SK-N-SH (cell line): ENCODE data around the gene ACTG2. TPM values are rescaled to one million over a fixed set of nuclear protein-coding genes. Genes with fewer than 3 reads are reported as not detected.

Experiments used
- CTCF ChIA-PET: fragments of 300-600, 350-600 bp; formaldehyde crosslinking; extraction: SDS; loops from one replicate; lab custom pipeline; 2021; lab: Yijun Ruan, JAX
- POLR2A ChIA-PET: fragments of 350-600 bp; sonication (Branson Sonifier 250); formaldehyde crosslinking; extraction: SDS; loops from one replicate; lab custom pipeline; 2020; ENCODE audit warnings: antibody characterized with exemption, inconsistent platforms; lab: Yijun Ruan, JAX
- DNase-seq: peaks from one replicate; pipeline ENCODE4 v3.0.0; 2012
- H2AFZ ChIP-seq: fragments of 200-600 bp; sonication (generic); 2 replicates; pipeline ENCODE4 v1.8.1; 2016; ENCODE audit warnings: antibody characterized with exemption, mild to moderate bottlenecking, low read depth
- H3F3A ChIP-seq: fragments of 200-600 bp; sonication (generic); replicated peaks from 2 replicates; pipeline ENCODE3; 2016; ENCODE audit warnings: antibody characterized with exemption, mild to moderate bottlenecking; ENCODE audit not compliant: insufficient read depth
- H3K27ac ChIP-seq, 2 experiments: fragments of 200-500 bp in 1 of 2; fragments of 200-600 bp in 1 of 2; sonication (Bioruptor generic) in 1 of 2; sonication (generic), shearing (Covaris generic) in 1 of 2; 2 replicates each; pipeline versions ENCODE4 v1.5.1 to v1.6.1; 2014 to 2016; ENCODE audit warnings: low read depth in 2 of 2, inconsistent platforms in 1 of 2, low read length in 1 of 2, mild to moderate bottlenecking in 1 of 2, mixed read lengths in 1 of 2
- H3K27me3 ChIP-seq: fragments of 200-600 bp; sonication (generic), shearing (Covaris generic); 2 replicates; pipeline ENCODE4 v1.6.1; 2016; ENCODE audit warnings: mixed run types; ENCODE audit not compliant: insufficient read depth
- H3K36me3 ChIP-seq, 2 experiments: fragments of 200-500 bp in 1 of 2; fragments of 200-600 bp in 1 of 2; sonication (Bioruptor generic) in 1 of 2; sonication (generic) in 1 of 2; replicated peaks in 1 of 2; 2 replicates each; pipeline versions ENCODE3 to v1.5.1; 2014 to 2016; ENCODE audit warnings: low read length in 1 of 2, mild to moderate bottlenecking in 1 of 2; ENCODE audit not compliant: insufficient read depth in 2 of 2, control insufficient read depth in 1 of 2
- H3K4me1 ChIP-seq, 2 experiments: fragments of 200-500 bp in 1 of 2; fragments of 200-600 bp in 1 of 2; sonication (Bioruptor generic) in 1 of 2; sonication (generic), shearing (Covaris generic) in 1 of 2; 2 replicates each; pipeline versions ENCODE4 v1.5.1 to v1.6.1; 2014 to 2016; ENCODE audit warnings: low read depth in 1 of 2, low read length in 1 of 2, mixed run types in 1 of 2; ENCODE audit not compliant: insufficient read depth in 2 of 2, control insufficient read depth in 1 of 2
- H3K4me2 ChIP-seq: fragments of 200-600 bp; sonication (generic), shearing (Covaris generic); 2 replicates; pipeline ENCODE4 v1.6.1; 2017; ENCODE audit warnings: mixed run types
- H3K4me3 ChIP-seq, 2 experiments: fragments of 200-500 bp in 1 of 2; fragments of 200-600 bp in 1 of 2; sonication (Bioruptor generic) in 1 of 2; sonication (generic), shearing (Covaris generic) in 1 of 2; 2 replicates each; pipeline versions ENCODE4 v1.5.1 to v1.8.1; 2014 to 2016; ENCODE audit warnings: low read depth in 2 of 2, inconsistent platforms in 1 of 2, low read length in 1 of 2, mild to moderate bottlenecking in 1 of 2, mixed read lengths in 1 of 2, moderate library complexity in 1 of 2
- H3K79me2 ChIP-seq: fragments of 200-600 bp; sonication (generic); 2 replicates; pipeline ENCODE4 v1.8.1; 2017; ENCODE audit warnings: mild to moderate bottlenecking; ENCODE audit not compliant: insufficient read depth
- H3K9ac ChIP-seq: fragments of 200-600 bp; sonication (generic); 2 replicates; pipeline ENCODE4 v1.6.1; 2017; ENCODE audit warnings: mixed run types
- H3K9me2 ChIP-seq: fragments of 200-600 bp; sonication (generic); 2 replicates; pipeline ENCODE4 v1.6.1; 2017; ENCODE audit warnings: mixed run types
- H3K9me3 ChIP-seq: fragments of 200-600 bp; sonication (generic); 2 replicates; pipeline ENCODE4 v1.6.1; 2017; ENCODE audit warnings: mixed run types, mild to moderate bottlenecking, moderate library complexity
- H4K20me1 ChIP-seq: fragments of 200-600 bp; sonication (generic); 2 replicates; pipeline ENCODE4 v1.6.1; 2017; ENCODE audit warnings: mild to moderate bottlenecking, mixed run types; ENCODE audit not compliant: insufficient read depth
- CTCF ChIP-seq: fragments of 200-600 bp; sonication (generic); IDR thresholded peaks from 2 replicates; pipeline ENCODE4 v1.6.1; 2017; ENCODE audit warnings: antibody characterized with exemption, mild to moderate bottlenecking, moderate library complexity
- EP300 ChIP-seq, 2 experiments: IDR thresholded peaks; 2 replicates each; pipeline versions ENCODE4 v1.4.0 to v1.6.1; 2012; ENCODE audit warnings: borderline replicate concordance in 1 of 2, low read depth in 1 of 2, low read length in 1 of 2
- EZH2phosphoT487 ChIP-seq: fragments of 200-600 bp; sonication (generic); IDR thresholded peaks from 2 replicates; pipeline ENCODE4 v1.6.1; 2017; ENCODE audit warnings: low read depth, mixed run types, mild to moderate bottlenecking, antibody characterized with exemption, moderate library complexity, borderline replicate concordance
- GATA2 ChIP-seq: sonication (generic); formaldehyde crosslinking; IDR thresholded peaks from 2 replicates; pipeline ENCODE4 v1.5.0; 2020; ENCODE audit warnings: mild to moderate bottlenecking, missing genetic modification reagents
- NFIC ChIP-seq: IDR thresholded peaks from 2 replicates; pipeline ENCODE4 v1.4.0; 2012; ENCODE audit warnings: borderline replicate concordance
- POLR2AphosphoS5 ChIP-seq: IDR thresholded peaks from 2 replicates; pipeline ENCODE4 v1.6.1; 2012; ENCODE audit warnings: low read depth, low read length
- RAD21 ChIP-seq: IDR thresholded peaks from 2 replicates; pipeline ENCODE4 v1.6.1; 2012; ENCODE audit warnings: mild to moderate bottlenecking, low read length
- REST ChIP-seq: IDR thresholded peaks from 2 replicates; pipeline ENCODE4 v1.6.1; 2012; ENCODE audit warnings: mild to moderate bottlenecking, low read depth, low read length, moderate library complexity
- RFX5 ChIP-seq: IDR thresholded peaks from 2 replicates; pipeline ENCODE4 v1.6.1; 2012; ENCODE audit warnings: mild to moderate bottlenecking, improper control_type of control experiment, low read length
- SMC3 ChIP-seq: IDR thresholded peaks from 2 replicates; pipeline ENCODE4 v1.6.1; 2012; ENCODE audit warnings: low read depth, low read length, improper control_type of control experiment
- TCF12 ChIP-seq: IDR thresholded peaks from 2 replicates; pipeline ENCODE4 v1.4.0; 2012
- TEAD4 ChIP-seq: IDR thresholded peaks from 2 replicates; pipeline ENCODE4 v1.4.0; 2012; ENCODE audit warnings: mild to moderate bottlenecking, borderline replicate concordance; ENCODE audit not compliant: insufficient read depth
- WGBS: methylation state at CpG from one replicate; pipeline ENCODE4 v1.1.6; 2017; ENCODE audit warnings: low lambda C conversion rate; 5-methylcytosine and 5-hydroxymethylcytosine counted together
- polyA plus RNA-seq, 3 experiments: library from polyadenylated mRNA; depleted of rRNA; stranded (reverse); fragments of >200 nt; gene quantifications; 2 replicates each; pipeline ENCODE4 v1.2.3, GENCODE V29; 2012

ACTG2 gene
- polyA plus RNA-seq, 1 of the 3 experiments (the other 2 are of a cell fraction), result 0.25 TPM

DNA sequence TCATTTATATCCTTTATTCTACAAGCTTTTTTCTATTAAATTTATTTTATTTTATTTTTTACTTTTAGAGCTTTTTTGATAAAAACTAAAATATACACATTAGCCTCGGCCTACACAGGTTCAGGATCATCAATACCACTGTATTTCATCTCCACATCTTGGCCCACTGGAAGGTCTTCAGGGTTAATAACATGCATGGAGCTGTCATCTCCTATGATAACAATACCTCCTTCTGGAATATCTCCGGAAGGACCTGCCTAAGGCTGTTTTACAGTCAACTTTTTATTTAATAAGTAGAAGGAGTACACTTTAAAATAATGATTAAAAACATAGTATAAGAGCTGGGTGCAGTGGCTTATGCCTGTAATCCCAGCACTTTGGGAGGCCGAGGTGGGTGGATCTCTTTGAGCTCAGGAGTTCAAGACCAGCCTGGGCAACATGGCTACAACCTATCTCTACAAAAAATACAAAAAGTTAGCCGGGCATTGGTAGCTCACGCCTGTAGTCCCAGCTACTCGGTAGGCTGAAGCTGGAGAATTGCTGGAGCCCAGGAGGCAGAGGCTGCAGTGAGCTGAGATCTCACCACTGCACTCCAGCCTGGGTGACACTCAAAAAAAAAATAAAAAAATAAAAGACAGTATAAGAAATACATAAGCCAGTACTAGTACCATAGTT is 18.2 kb downstream of the ACTG2 start:
- WGBS, result 61% methylated on average over 6 of the region's 6 CpGs
- no peak overlapping the region for H3K9ac ChIP-seq
- POLR2A ChIA-PET, result no interaction called here
- no peaks in the 10 kb centered on the region for H3K9me3 ChIP-seq
- H2AFZ ChIP-seq, result no peak overlapping the region
- no peak overlapping the region for H3K4me2 ChIP-seq
- H3K79me2 ChIP-seq, result no peaks in the 10 kb centered on the region
- H3K4me3 ChIP-seq, result no peak overlapping the region
- H3K27ac ChIP-seq, result no peak overlapping the region
- no peaks in the 10 kb centered on the region for H3F3A ChIP-seq
- peaks cover 0 to 7% of the 10 kb centered on the region in 2 experiments; a peak in 1 of 4 replicates for H3K4me1 ChIP-seq
- TF ChIP-seq CTCF (no peak), TCF12 (no peak), SMC3 (no peak), NFIC (no peak), EZH2phosphoT487 (no peak), RAD21 (no peak), RFX5 (no peak), GATA2 (no peak), TEAD4 (no peak), EP300 (IDR thresholded peaks at IDR 0.05; ENCODE audit: borderline replicate concordance in 1 of 2, low read depth in 1 of 2, low read length in 1 of 2) (no peak), REST (no peak), POLR2AphosphoS5 (no peak)
- TF ChIP-seq, all 33 proteins: peak for 0
- no peak for DNase-seq
- H3K36me3 ChIP-seq, result no peaks in the 10 kb centered on the region
- H3K9me2 ChIP-seq, result no peaks in the 10 kb centered on the region
- CTCF ChIA-PET, result interaction anchor here (1.3 kb wide), 1 partner anchor 18 kb away, joined by 3 read pairs; the partner anchor contains the start of gene ACTG2
- no peaks in the 10 kb centered on the region for H4K20me1 ChIP-seq
- no peaks in the 10 kb centered on the region for H3K27me3 ChIP-seq
